Measurements from ENCODE around the gene GMDS. TPM values are rescaled to one million over a fixed set of nuclear protein-coding genes. Genes with fewer than 3 reads are reported as not detected.

The GMDS gene
- total and polyA plus RNA-seq, 2 experiments from 2014 or later = 30.1 to 36.5 TPM

DNA sequence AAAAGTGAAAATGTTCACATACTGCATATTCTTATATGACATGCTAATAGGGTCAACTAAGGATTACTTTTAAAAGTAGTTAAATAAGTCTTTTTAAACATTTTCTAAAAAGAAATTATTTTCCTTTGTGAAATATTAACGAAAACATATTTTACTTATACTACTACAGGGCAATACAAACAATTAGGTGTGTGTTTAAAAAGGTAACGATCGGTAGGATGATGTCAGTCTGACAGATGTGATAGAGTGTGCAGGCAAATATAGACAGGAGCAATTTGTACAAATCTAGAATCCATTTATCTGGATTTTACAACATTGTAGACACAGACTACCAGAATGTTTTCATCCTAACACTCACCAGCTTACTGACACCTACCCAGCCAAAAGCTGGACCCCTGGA lies 378.2 kb downstream of the GMDS start:
- no peak for ATAC-seq
- H3K27me3 ChIP-seq (ENCODE audit: insufficient read depth) = no peaks in the 10 kb centered on the region
- Mint-ChIP-seq H3K27me3 (ENCODE audit: insufficient read depth, low read depth, poor library complexity) (peaks cover 1% of the 10 kb centered on the region), H3K4me3 (no peak overlapping the region), H3K4me1 (peaks cover 54% of the 10 kb centered on the region), H3K9me3 (no peaks in the 10 kb centered on the region), H3K36me3 (ENCODE audit: low read depth) (no peaks in the 10 kb centered on the region), H3K27ac (no peak overlapping the region)
- no peak for DNase-seq (ENCODE audit: low spot score)
- no peak overlapping the region for H3K4me2 ChIP-seq
- no peaks in the 10 kb centered on the region for H4K20me1 ChIP-seq (replicated peaks; ENCODE audit: insufficient read depth)
- H3K4me3 ChIP-seq = no peak overlapping the region
- TF ChIP-seq STAT1 (IDR thresholded peaks at IDR 0.05; ENCODE audit: unreplicated experiment) = no peak
- no peaks in the 10 kb centered on the region for H3K79me2 ChIP-seq (replicated peaks; ENCODE audit: insufficient read depth)
- no peaks in the 10 kb centered on the region for H3K36me3 ChIP-seq (ENCODE audit: insufficient read depth)
- no peaks in the 10 kb centered on the region for H3F3A ChIP-seq (replicated peaks; ENCODE audit: low read depth)
- no peak overlapping the region for H3K27ac ChIP-seq (ENCODE audit: low read depth)
- no peak overlapping the region for H2AFZ ChIP-seq
- peaks cover 57% of the 10 kb centered on the region for H3K4me1 ChIP-seq (ENCODE audit: insufficient read depth)
- no peaks in the 10 kb centered on the region for H3K9me2 ChIP-seq (ENCODE audit: insufficient read depth)

DNA sequence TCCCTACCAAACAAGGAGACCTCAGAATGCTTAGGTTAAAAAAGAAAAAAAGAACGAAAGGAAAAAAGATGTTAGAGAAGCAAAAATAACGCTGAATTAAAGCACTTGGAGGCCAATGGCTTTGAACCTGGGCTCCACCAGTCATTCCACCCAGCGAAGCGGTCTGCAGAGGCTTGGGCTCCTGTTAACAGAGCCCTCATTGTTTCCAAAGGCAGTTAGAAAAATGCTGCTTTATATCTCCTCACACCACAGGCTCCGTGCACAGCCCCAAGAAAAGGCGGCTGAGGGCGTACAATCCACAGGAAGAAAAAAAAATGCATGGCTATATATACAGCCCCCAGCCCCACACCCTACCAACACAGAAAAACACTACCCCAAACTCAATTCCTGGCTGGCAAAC lies 379.8 kb downstream of the GMDS start:
- Mint-ChIP-seq H3K9me3 (no peaks in the 10 kb centered on the region), H3K4me1 (peaks cover 47% of the 10 kb centered on the region), H3K4me3 (no peak overlapping the region), H3K36me3 (ENCODE audit: low read depth) (no peaks in the 10 kb centered on the region), H3K27ac (no peak overlapping the region; the same call in 1 of the 2 replicates), H3K27me3 (ENCODE audit: insufficient read depth, low read depth, poor library complexity) (peaks cover 1% of the 10 kb centered on the region)
- DNase-seq (ENCODE audit: low spot score) = no peak
- H3K27me3 ChIP-seq (ENCODE audit: insufficient read depth) = no peaks in the 10 kb centered on the region
- H2AFZ ChIP-seq = no peak overlapping the region
- peaks cover 40% of the 10 kb centered on the region for H3K4me1 ChIP-seq (ENCODE audit: insufficient read depth)
- peak; percentile 36; the same call in 2 of the 3 replicates for ATAC-seq
- H3K9me2 ChIP-seq (ENCODE audit: insufficient read depth) = no peaks in the 10 kb centered on the region
- H4K20me1 ChIP-seq (replicated peaks; ENCODE audit: insufficient read depth) = no peaks in the 10 kb centered on the region
- H3K36me3 ChIP-seq (ENCODE audit: insufficient read depth) = no peaks in the 10 kb centered on the region
- H3F3A ChIP-seq (replicated peaks; ENCODE audit: low read depth) = no peaks in the 10 kb centered on the region
- no peak overlapping the region for H3K4me3 ChIP-seq
- H3K4me2 ChIP-seq = no peak overlapping the region
- H3K27ac ChIP-seq (ENCODE audit: low read depth) = no peak overlapping the region
- no peaks in the 10 kb centered on the region for H3K79me2 ChIP-seq (replicated peaks; ENCODE audit: insufficient read depth)
- TF ChIP-seq, protein P1, sequence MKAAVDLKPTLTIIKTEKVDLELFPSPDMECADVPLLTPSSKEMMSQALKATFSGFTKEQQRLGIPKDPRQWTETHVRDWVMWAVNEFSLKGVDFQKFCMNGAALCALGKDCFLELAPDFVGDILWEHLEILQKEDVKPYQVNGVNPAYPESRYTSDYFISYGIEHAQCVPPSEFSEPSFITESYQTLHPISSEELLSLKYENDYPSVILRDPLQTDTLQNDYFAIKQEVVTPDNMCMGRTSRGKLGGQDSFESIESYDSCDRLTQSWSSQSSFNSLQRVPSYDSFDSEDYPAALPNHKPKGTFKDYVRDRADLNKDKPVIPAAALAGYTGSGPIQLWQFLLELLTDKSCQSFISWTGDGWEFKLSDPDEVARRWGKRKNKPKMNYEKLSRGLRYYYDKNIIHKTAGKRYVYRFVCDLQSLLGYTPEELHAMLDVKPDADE (IDR thresholded peaks at IDR 0.05) = no peak
- no peak for TF ChIP-seq ZNF331 (CRISPR knock-in tag; IDR thresholded peaks at IDR 0.05; ENCODE audit: low read depth)
- TF ChIP-seq, protein P2, sequence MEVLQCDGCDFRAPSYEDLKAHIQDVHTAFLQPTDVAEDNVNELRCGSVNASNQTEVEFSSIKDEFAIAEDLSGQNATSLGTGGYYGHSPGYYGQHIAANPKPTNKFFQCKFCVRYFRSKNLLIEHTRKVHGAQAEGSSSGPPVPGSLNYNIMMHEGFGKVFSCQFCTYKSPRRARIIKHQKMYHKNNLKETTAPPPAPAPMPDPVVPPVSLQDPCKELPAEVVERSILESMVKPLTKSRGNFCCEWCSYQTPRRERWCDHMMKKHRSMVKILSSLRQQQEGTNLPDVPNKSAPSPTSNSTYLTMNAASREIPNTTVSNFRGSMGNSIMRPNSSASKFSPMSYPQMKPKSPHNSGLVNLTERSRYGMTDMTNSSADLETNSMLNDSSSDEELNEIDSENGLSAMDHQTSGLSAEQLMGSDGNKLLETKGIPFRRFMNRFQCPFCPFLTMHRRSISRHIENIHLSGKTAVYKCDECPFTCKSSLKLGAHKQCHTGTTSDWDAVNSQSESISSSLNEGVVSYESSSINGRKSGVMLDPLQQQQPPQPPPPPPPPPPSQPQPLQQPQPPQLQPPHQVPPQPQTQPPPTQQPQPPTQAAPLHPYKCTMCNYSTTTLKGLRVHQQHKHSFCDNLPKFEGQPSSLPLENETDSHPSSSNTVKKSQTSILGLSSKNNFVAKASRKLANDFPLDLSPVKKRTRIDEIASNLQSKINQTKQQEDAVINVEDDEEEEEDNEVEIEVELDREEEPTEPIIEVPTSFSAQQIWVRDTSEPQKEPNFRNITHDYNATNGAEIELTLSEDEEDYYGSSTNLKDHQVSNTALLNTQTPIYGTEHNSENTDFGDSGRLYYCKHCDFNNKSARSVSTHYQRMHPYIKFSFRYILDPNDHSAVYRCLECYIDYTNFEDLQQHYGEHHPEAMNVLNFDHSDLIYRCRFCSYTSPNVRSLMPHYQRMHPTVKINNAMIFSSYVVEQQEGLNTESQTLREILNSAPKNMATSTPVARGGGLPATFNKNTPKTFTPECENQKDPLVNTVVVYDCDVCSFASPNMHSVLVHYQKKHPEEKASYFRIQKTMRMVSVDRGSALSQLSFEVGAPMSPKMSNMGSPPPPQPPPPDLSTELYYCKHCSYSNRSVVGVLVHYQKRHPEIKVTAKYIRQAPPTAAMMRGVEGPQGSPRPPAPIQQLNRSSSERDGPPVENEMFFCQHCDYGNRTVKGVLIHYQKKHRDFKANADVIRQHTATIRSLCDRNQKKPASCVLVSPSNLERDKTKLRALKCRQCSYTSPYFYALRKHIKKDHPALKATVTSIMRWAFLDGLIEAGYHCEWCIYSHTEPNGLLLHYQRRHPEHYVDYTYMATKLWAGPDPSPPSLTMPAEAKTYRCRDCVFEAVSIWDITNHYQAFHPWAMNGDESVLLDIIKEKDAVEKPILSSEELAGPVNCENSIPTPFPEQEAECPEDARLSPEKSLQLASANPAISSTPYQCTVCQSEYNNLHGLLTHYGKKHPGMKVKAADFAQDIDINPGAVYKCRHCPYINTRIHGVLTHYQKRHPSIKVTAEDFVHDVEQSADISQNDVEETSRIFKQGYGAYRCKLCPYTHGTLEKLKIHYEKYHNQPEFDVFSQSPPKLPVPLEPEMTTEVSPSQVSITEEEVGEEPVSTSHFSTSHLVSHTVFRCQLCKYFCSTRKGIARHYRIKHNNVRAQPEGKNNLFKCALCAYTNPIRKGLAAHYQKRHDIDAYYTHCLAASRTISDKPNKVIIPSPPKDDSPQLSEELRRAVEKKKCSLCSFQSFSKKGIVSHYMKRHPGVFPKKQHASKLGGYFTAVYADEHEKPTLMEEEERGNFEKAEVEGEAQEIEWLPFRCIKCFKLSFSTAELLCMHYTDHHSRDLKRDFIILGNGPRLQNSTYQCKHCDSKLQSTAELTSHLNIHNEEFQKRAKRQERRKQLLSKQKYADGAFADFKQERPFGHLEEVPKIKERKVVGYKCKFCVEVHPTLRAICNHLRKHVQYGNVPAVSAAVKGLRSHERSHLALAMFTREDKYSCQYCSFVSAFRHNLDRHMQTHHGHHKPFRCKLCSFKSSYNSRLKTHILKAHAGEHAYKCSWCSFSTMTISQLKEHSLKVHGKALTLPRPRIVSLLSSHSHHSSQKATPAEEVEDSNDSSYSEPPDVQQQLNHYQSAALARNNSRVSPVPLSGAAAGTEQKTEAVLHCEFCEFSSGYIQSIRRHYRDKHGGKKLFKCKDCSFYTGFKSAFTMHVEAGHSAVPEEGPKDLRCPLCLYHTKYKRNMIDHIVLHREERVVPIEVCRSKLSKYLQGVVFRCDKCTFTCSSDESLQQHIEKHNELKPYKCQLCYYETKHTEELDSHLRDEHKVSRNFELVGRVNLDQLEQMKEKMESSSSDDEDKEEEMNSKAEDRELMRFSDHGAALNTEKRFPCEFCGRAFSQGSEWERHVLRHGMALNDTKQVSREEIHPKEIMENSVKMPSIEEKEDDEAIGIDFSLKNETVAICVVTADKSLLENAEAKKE (CRISPR knock-in tag; IDR thresholded peaks at IDR 0.05) = no peak
- TF ChIP-seq, protein P3, sequence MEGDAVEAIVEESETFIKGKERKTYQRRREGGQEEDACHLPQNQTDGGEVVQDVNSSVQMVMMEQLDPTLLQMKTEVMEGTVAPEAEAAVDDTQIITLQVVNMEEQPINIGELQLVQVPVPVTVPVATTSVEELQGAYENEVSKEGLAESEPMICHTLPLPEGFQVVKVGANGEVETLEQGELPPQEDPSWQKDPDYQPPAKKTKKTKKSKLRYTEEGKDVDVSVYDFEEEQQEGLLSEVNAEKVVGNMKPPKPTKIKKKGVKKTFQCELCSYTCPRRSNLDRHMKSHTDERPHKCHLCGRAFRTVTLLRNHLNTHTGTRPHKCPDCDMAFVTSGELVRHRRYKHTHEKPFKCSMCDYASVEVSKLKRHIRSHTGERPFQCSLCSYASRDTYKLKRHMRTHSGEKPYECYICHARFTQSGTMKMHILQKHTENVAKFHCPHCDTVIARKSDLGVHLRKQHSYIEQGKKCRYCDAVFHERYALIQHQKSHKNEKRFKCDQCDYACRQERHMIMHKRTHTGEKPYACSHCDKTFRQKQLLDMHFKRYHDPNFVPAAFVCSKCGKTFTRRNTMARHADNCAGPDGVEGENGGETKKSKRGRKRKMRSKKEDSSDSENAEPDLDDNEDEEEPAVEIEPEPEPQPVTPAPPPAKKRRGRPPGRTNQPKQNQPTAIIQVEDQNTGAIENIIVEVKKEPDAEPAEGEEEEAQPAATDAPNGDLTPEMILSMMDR (conservative IDR thresholded peaks at IDR 0.05; ENCODE audit: low read depth in 2 of 2) = no peak
- TF ChIP-seq EZH2phosphoT487 (IDR thresholded peaks at IDR 0.05; ENCODE audit: unreplicated experiment) = no peak
- no peak for TF ChIP-seq EZH2 (IDR thresholded peaks at IDR 0.05; ENCODE audit: low read depth, unreplicated experiment)
- TF ChIP-seq, protein P4, sequence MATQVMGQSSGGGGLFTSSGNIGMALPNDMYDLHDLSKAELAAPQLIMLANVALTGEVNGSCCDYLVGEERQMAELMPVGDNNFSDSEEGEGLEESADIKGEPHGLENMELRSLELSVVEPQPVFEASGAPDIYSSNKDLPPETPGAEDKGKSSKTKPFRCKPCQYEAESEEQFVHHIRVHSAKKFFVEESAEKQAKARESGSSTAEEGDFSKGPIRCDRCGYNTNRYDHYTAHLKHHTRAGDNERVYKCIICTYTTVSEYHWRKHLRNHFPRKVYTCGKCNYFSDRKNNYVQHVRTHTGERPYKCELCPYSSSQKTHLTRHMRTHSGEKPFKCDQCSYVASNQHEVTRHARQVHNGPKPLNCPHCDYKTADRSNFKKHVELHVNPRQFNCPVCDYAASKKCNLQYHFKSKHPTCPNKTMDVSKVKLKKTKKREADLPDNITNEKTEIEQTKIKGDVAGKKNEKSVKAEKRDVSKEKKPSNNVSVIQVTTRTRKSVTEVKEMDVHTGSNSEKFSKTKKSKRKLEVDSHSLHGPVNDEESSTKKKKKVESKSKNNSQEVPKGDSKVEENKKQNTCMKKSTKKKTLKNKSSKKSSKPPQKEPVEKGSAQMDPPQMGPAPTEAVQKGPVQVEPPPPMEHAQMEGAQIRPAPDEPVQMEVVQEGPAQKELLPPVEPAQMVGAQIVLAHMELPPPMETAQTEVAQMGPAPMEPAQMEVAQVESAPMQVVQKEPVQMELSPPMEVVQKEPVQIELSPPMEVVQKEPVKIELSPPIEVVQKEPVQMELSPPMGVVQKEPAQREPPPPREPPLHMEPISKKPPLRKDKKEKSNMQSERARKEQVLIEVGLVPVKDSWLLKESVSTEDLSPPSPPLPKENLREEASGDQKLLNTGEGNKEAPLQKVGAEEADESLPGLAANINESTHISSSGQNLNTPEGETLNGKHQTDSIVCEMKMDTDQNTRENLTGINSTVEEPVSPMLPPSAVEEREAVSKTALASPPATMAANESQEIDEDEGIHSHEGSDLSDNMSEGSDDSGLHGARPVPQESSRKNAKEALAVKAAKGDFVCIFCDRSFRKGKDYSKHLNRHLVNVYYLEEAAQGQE (IDR thresholded peaks at IDR 0.05; ENCODE audit: unreplicated experiment) = no peak
- no peak for TF ChIP-seq CREB1 (CRISPR knock-in tag; IDR thresholded peaks at IDR 0.05; ENCODE audit: low read depth)
- no peak for TF ChIP-seq ZNF114 (CRISPR knock-in tag; IDR thresholded peaks at IDR 0.05)
